Neural cell (in vitro differentiated cells): Measurements from ENCODE around the gene RAMP3. TPM values are rescaled to one million over a fixed set of nuclear protein-coding genes. Genes with fewer than 3 reads are reported as not detected.

Experiments used
- H2AFZ ChIP-seq: fragments of 200-600, 300-800 bp; sonication (generic), shearing (Covaris generic); 2 replicates; pipeline ENCODE4 v1.6.0; 2014; ENCODE audit warnings: low read depth, mild to moderate bottlenecking, antibody characterized with exemption, low read length, moderate library complexity
- H3F3A ChIP-seq: fragments of 200-600 bp; shearing (Covaris generic); 2 replicates; pipeline ENCODE4 v1.6.1; 2016; ENCODE audit warnings: mild to moderate bottlenecking, moderate library complexity, mixed read lengths, antibody characterized with exemption, low read length; ENCODE audit not compliant: insufficient read depth, poor library complexity, severe bottlenecking
- H3K27ac ChIP-seq: fragments of 200-600, 300-800 bp; sonication (generic), shearing (Covaris generic); 2 replicates; pipeline ENCODE4 v1.5.1; 2014; ENCODE audit warnings: mild to moderate bottlenecking, low read length, moderate library complexity
- H3K27me3 ChIP-seq: fragments of 300-800, 200-600 bp; sonication (generic), shearing (Covaris generic); 2 replicates; pipeline ENCODE4 v1.6.0; 2014; ENCODE audit warnings: mild to moderate bottlenecking, low read depth, low read length, moderate library complexity; ENCODE audit not compliant: insufficient read depth
- H3K36me3 ChIP-seq: fragments of 300-800, 200-600 bp; sonication (generic), shearing (Covaris generic); 2 replicates; pipeline ENCODE4 v1.5.1; 2014; ENCODE audit warnings: mild to moderate bottlenecking, antibody characterized with exemption, low read length, moderate library complexity; ENCODE audit not compliant: insufficient read depth
- H3K4me2 ChIP-seq: fragments of 300-800, 200-600 bp; sonication (generic), shearing (Covaris generic); 2 replicates; pipeline ENCODE4 v1.6.0; 2014; ENCODE audit warnings: mild to moderate bottlenecking, low read length
- H3K4me3 ChIP-seq: fragments of 300-800, 200-600 bp; sonication (generic), shearing (Covaris generic); 2 replicates; pipeline ENCODE4 v1.5.1; 2014; ENCODE audit warnings: mild to moderate bottlenecking, low read length, moderate library complexity
- H3K79me2 ChIP-seq: fragments of 200-600 bp; shearing (Covaris generic); replicated peaks from 2 replicates; pipeline ENCODE4 v1.6.0; 2014; ENCODE audit warnings: mild to moderate bottlenecking, low read length, moderate library complexity; ENCODE audit not compliant: insufficient read depth
- H3K9ac ChIP-seq: fragments of 300-800, 200-600 bp; sonication (generic), shearing (Covaris generic); 2 replicates; pipeline ENCODE4 v1.6.1; 2016; ENCODE audit warnings: mild to moderate bottlenecking, low read length, mixed read lengths
- H3K9me2 ChIP-seq: fragments of 200-600 bp; shearing (Covaris generic); 2 replicates; pipeline ENCODE4 v1.6.1; 2016; ENCODE audit warnings: mild to moderate bottlenecking, low read length, mixed read lengths; ENCODE audit not compliant: insufficient read depth
- H3K9me3 ChIP-seq: fragments of 200-600, 300-800 bp; sonication (generic), shearing (Covaris generic); 2 replicates; pipeline ENCODE4 v1.6.1; 2016; ENCODE audit warnings: mild to moderate bottlenecking, mixed run types, low read length, moderate library complexity, mixed read lengths
- H4K20me1 ChIP-seq: fragments of 200-600 bp; shearing (Covaris generic); 2 replicates; pipeline ENCODE4 v1.6.1; 2016; ENCODE audit warnings: mild to moderate bottlenecking, mixed run types; ENCODE audit not compliant: insufficient read depth
- CTCF ChIP-seq: fragments of 450-650 bp; IDR thresholded peaks from 2 replicates; pipeline ENCODE4 v1.5.1; 2014; ENCODE audit warnings: antibody characterized with exemption, mild to moderate bottlenecking, moderate library complexity; ENCODE audit not compliant: poor library complexity, severe bottlenecking
- EP300 ChIP-seq: fragments of 450-650 bp; conservative IDR thresholded peaks from 2 replicates; pipeline ENCODE4 v1.6.1; 2014; ENCODE audit warnings: antibody characterized with exemption, mild to moderate bottlenecking, moderate library complexity; ENCODE audit not compliant: poor library complexity, severe bottlenecking
- EZH2 ChIP-seq: fragments of 200-600, 300-800 bp; shearing (Covaris generic), sonication (generic); IDR thresholded peaks from 2 replicates; pipeline ENCODE4 v1.6.1; 2014; ENCODE audit warnings: antibody characterized with exemption, low read length, borderline replicate concordance, mild to moderate bottlenecking; ENCODE audit not compliant: insufficient read depth, poor library complexity, severe bottlenecking
- MXI1 ChIP-seq: fragments of 450-650 bp; conservative IDR thresholded peaks from 2 replicates; pipeline ENCODE4 v1.6.1; 2014; ENCODE audit warnings: antibody characterized with exemption, mild to moderate bottlenecking; ENCODE audit not compliant: poor library complexity, severe bottlenecking
- POLR2AphosphoS5 ChIP-seq: IDR thresholded peaks from 2 replicates; pipeline ENCODE4 v1.6.1; 2012
- RAD21 ChIP-seq: fragments of 450-650 bp; conservative IDR thresholded peaks from 2 replicates; pipeline ENCODE4 v1.6.1; 2014; ENCODE audit warnings: antibody characterized with exemption, mild to moderate bottlenecking, moderate library complexity
- REST ChIP-seq: IDR thresholded peaks from 2 replicates; pipeline ENCODE4 v1.6.1; 2012; ENCODE audit warnings: borderline replicate concordance
- SMC3 ChIP-seq: fragments of 450-650 bp; conservative IDR thresholded peaks from 2 replicates; pipeline ENCODE4 v1.6.1; 2014; ENCODE audit warnings: antibody characterized with exemption, mild to moderate bottlenecking, moderate library complexity; ENCODE audit not compliant: poor library complexity
- TAF1 ChIP-seq: IDR thresholded peaks from 2 replicates; pipeline ENCODE4 v1.6.1; 2012; ENCODE audit warnings: low read depth
- polyA plus RNA-seq: library from polyadenylated mRNA; depleted of rRNA; stranded (reverse); fragments of >200 nt; gene quantifications from 2 replicates; pipeline ENCODE4 v1.2.3, GENCODE V29; 2014

The RAMP3 gene
- polyA plus RNA-seq, 1 donor from 2014 or later = not detected

- Histone ChIP-seq H3K27me3 (no peaks in the 10 kb centered on the region), H3F3A (no peaks in the 10 kb centered on the region), H3K9me3 (no peaks in the 10 kb centered on the region), H3K79me2 (no peaks in the 10 kb centered on the region), H3K9ac (no peak overlapping the region), H3K4me2 (no peak overlapping the region), H4K20me1 (no peaks in the 10 kb centered on the region), H2AFZ (no peak overlapping the region), H3K27ac (no peak overlapping the region), H3K4me3 (no peak overlapping the region), H3K9me2 (no peaks in the 10 kb centered on the region), H3K36me3 (no peaks in the 10 kb centered on the region)
- TF ChIP-seq SMC3 (no peak), REST (no peak), RAD21 (no peak), EP300 (no peak), MXI1 (no peak)
Measured at GRCh38 chr7:45125193-45125904, 32.2 kb upstream of the RAMP3 start.

- no peak overlapping the region for H3K4me2 ChIP-seq
- H4K20me1 ChIP-seq = no peaks in the 10 kb centered on the region
- H2AFZ ChIP-seq = no peak overlapping the region
- H3K9ac ChIP-seq = no peak overlapping the region
- H3K36me3 ChIP-seq = no peaks in the 10 kb centered on the region
- H3K27ac ChIP-seq = no peak overlapping the region
- no peaks in the 10 kb centered on the region for H3K9me3 ChIP-seq
- H3K27me3 ChIP-seq = no peaks in the 10 kb centered on the region
- no peak overlapping the region for H3K4me3 ChIP-seq
- no peaks in the 10 kb centered on the region for H3K79me2 ChIP-seq
- no peaks in the 10 kb centered on the region for H3K9me2 ChIP-seq
- TF ChIP-seq SMC3 = no peak
- no peak for TF ChIP-seq REST
- TF ChIP-seq MXI1 = no peak
- TF ChIP-seq POLR2AphosphoS5 = no peak
- no peak for TF ChIP-seq RAD21
- no peak for TF ChIP-seq TAF1
- TF ChIP-seq EZH2 = no peak
- TF ChIP-seq EP300 = no peak
- no peak for TF ChIP-seq CTCF
- H3F3A ChIP-seq = no peaks in the 10 kb centered on the region
Measured at GRCh38 chr7:45126201-45126600, 31.4 kb upstream of the RAMP3 start.
